Loucy (cell line): ENCODE measurements around the gene AKAP1.

Source experiments
- CTCF ChIP-seq: fragments of 200-600 bp; sonication (generic); conservative IDR thresholded peaks from 2 replicates; pipeline ENCODE4 v1.5.1; 2014; ENCODE audit warnings: mild to moderate bottlenecking, antibody characterized with exemption, low read length
- EZH2phosphoT487 ChIP-seq: fragments of 200-600 bp; IDR thresholded peaks from 2 replicates; pipeline ENCODE4 v1.6.1; 2018; ENCODE audit warnings: antibody characterized with exemption, mild to moderate bottlenecking, moderate library complexity, borderline replicate concordance

GRCh38 chr17:57088298-57088697 is 3.3 kb downstream of the AKAP1 start:
- TF ChIP-seq CTCF (no peak), EZH2phosphoT487 (no peak)
